IMR-90 (cell line): ENCODE measurements around the gene EMD.

Source experiments
- CTCF ChIP-seq: conservative IDR thresholded peaks from 2 replicates; pipeline ENCODE4 v1.5.1; 2012; ENCODE audit warnings: mild to moderate bottlenecking, low read depth, low read length, improper control_type of control experiment
- POLR2A ChIP-seq: IDR thresholded peaks from 2 replicates; pipeline ENCODE4 v1.6.1; 2012; ENCODE audit warnings: mild to moderate bottlenecking, low read depth, low read length
- USF2 ChIP-seq: fragments of 150-350 bp; IDR thresholded peaks from 2 replicates; pipeline ENCODE4 v1.6.1; 2017; ENCODE audit warnings: mild to moderate bottlenecking, antibody characterized with exemption, low read length, low read depth

- TF ChIP-seq POLR2A, result peak; percentile 65
- TF ChIP-seq USF2, result no peak
- TF ChIP-seq CTCF, result no peak
Observed at GRCh38 chrX:154378059-154378798, 866 bp upstream of the EMD start.
